Neuronal stem cell (in vitro differentiated cells): ENCODE measurements around the gene KRTAP22-1.
A peak's percentile ranks its signal among the peaks of the same experiment; 100 is the strongest.

Source experiments
- DNase-seq: peaks from one replicate; pipeline ENCODE4 v3.0.0-alpha.2; 2013; ENCODE audit warnings: low spot score
- H2AFZ ChIP-seq: one replicate; pipeline ENCODE4 v1.6.1; 2013; ENCODE audit warnings: mild to moderate bottlenecking, low read length, inconsistent platforms
- H2AK5ac ChIP-seq: 2 replicates; pipeline ENCODE4 v1.6.1; 2013; ENCODE audit warnings: low read depth, mild to moderate bottlenecking, inconsistent platforms, low read length, moderate library complexity, mixed read lengths
- H2BK120ac ChIP-seq: 2 replicates; pipeline ENCODE4 v1.6.1; 2013; ENCODE audit warnings: low read depth, mild to moderate bottlenecking, inconsistent platforms, low read length, moderate library complexity, mixed read lengths
- H2BK12ac ChIP-seq: one replicate; pipeline ENCODE4 v1.6.1; 2013; ENCODE audit warnings: low read length, inconsistent platforms
- H2BK15ac ChIP-seq: 2 replicates; pipeline ENCODE4 v1.6.1; 2013; ENCODE audit warnings: mild to moderate bottlenecking, low read length, inconsistent platforms, mixed read lengths
- H2BK5ac ChIP-seq: one replicate; pipeline ENCODE4 v1.6.1; 2013; ENCODE audit warnings: inconsistent platforms, mild to moderate bottlenecking, low read length, moderate library complexity
- H3K14ac ChIP-seq: one replicate; pipeline ENCODE4 v1.6.1; 2013; ENCODE audit warnings: low read length, inconsistent platforms
- H3K18ac ChIP-seq: 2 replicates; pipeline ENCODE4 v1.6.1; 2013; ENCODE audit warnings: low read length, inconsistent platforms
- H3K23ac ChIP-seq: 2 replicates; pipeline ENCODE4 v1.6.1; 2013; ENCODE audit warnings: low read depth, mild to moderate bottlenecking, mixed read lengths, low read length, inconsistent platforms; ENCODE audit not compliant: poor library complexity
- H3K27ac ChIP-seq: replicated peaks from 3 replicates; pipeline ENCODE4 v1.5.1; 2013; ENCODE audit warnings: low read length, inconsistent platforms
- H3K27me3 ChIP-seq, 3 experiments: 2 replicates each; pipeline ENCODE4 v1.6.1; 2013; ENCODE audit warnings: low read length in 3 of 3, mild to moderate bottlenecking in 2 of 3, inconsistent platforms in 1 of 3, low read depth in 1 of 3, mixed read lengths in 1 of 3, moderate library complexity in 1 of 3; ENCODE audit not compliant: control insufficient read depth in 3 of 3, insufficient read depth in 3 of 3
- H3K36me3 ChIP-seq, 2 donors: replicated peaks in 1 of 2; 2 replicates each; pipeline ENCODE4 v1.6.1; 2013; ENCODE audit warnings: low read length in 2 of 2; ENCODE audit not compliant: control insufficient read depth in 2 of 2, insufficient read depth in 2 of 2
- H3K4ac ChIP-seq: 2 replicates; pipeline ENCODE4 v1.6.1; 2013; ENCODE audit warnings: inconsistent platforms, mild to moderate bottlenecking, low read length, moderate library complexity
- H3K4me1 ChIP-seq, 2 donors: 1 replicate in 1 of 2; 2 replicates in 1 of 2; pipeline ENCODE4 v1.6.1; 2013; ENCODE audit warnings: low read length in 2 of 2, low read depth in 1 of 2; ENCODE audit not compliant: control insufficient read depth in 2 of 2, insufficient read depth in 1 of 2
- H3K4me2 ChIP-seq: one replicate; pipeline ENCODE4 v1.6.1; 2013; ENCODE audit warnings: mild to moderate bottlenecking, low read length, inconsistent platforms; ENCODE audit not compliant: insufficient read depth, poor library complexity, severe bottlenecking
- H3K4me3 ChIP-seq, 2 donors: 2 replicates each; pipeline ENCODE4 v1.5.1; 2013; ENCODE audit warnings: low read length in 2 of 2, mild to moderate bottlenecking in 2 of 2, inconsistent platforms in 1 of 2, moderate library complexity in 1 of 2
- H3K79me1 ChIP-seq: one replicate; pipeline ENCODE4 v1.6.1; 2013; ENCODE audit warnings: low read depth, mild to moderate bottlenecking, inconsistent platforms, low read length, moderate library complexity
- H3K9ac ChIP-seq: one replicate; pipeline ENCODE4 v1.6.1; 2013; ENCODE audit warnings: mild to moderate bottlenecking, low read depth, low read length, inconsistent platforms; ENCODE audit not compliant: poor library complexity
- H3K9me3 ChIP-seq, 2 donors: replicated peaks in 1 of 2; 2 replicates each; pipeline versions ENCODE3 to v1.6.1; 2013; ENCODE audit warnings: low read length in 2 of 2, mild to moderate bottlenecking in 2 of 2, inconsistent platforms in 1 of 2, low read depth in 1 of 2, mixed read lengths in 1 of 2, moderate library complexity in 1 of 2; ENCODE audit not compliant: control insufficient read depth in 2 of 2, insufficient read depth in 1 of 2
- H4K8ac ChIP-seq: one replicate; pipeline ENCODE4 v1.6.1; 2013; ENCODE audit warnings: low read depth, mild to moderate bottlenecking, inconsistent platforms, low read length, moderate library complexity
- H4K91ac ChIP-seq: one replicate; pipeline ENCODE4 v1.6.1; 2013; ENCODE audit warnings: low read length, low read depth, mild to moderate bottlenecking, inconsistent platforms; ENCODE audit not compliant: poor library complexity
- WGBS, 2 donors: extraction: QIAGEN DNeasy Blood & Tissue Kit; methylation state at CpG; one replicate each; pipeline ENCODE4 v1.1.7; 2013; ENCODE audit warnings: missing lambda C conversion rate in 2 of 2, mixed read lengths in 1 of 2; ENCODE audit not compliant: insufficient read length in 2 of 2, insufficient replicate concordance in 1 of 2; ENCODE audit errors: extremely low coverage in 2 of 2; 5-methylcytosine and 5-hydroxymethylcytosine counted together

Gene KRTAP22-1

GRCh38 chr21:30590297-30590696, 10.6 kb upstream of the KRTAP22-1 start, which contains the start of gene KRTAP22-2:
KRTAP22-2 (minus strand) TSS chr21:30590397.
- Histone ChIP-seq H2AFZ (no peak within 1 kb of the TSS), H4K91ac (no peak within 1 kb of the TSS), H3K14ac (no peak within 1 kb of the TSS), H2AK5ac (no peak within 1 kb of the TSS), H3K36me3 (no peaks in the 10 kb centered on the region), H3K4ac (no peak within 1 kb of the TSS), H2BK120ac (no peak within 1 kb of the TSS), H2BK15ac (no peak within 1 kb of the TSS), H3K4me2 (no peak within 1 kb of the TSS), H3K27ac (no peak within 1 kb of the TSS), H2BK12ac (no peak within 1 kb of the TSS), H3K9me3 (no peaks in the 10 kb centered on the region), H3K9ac (no peak within 1 kb of the TSS), H3K4me3 (no peak within 1 kb of the TSS), H3K79me1 (no peaks in the 10 kb centered on the region), H3K18ac (no peak within 1 kb of the TSS), H4K8ac (no peak within 1 kb of the TSS), H3K27me3 (no peaks in the 10 kb centered on the region), H3K4me1 (no peaks in the 10 kb centered on the region), H3K23ac (no peak within 1 kb of the TSS), H2BK5ac (no peak within 1 kb of the TSS)
- no peak for DNase-seq

- no peak within 1 kb of the TSS for H3K4me3 ChIP-seq
- no peak for DNase-seq
- no peak within 1 kb of the TSS for H3K9ac ChIP-seq
- H3K27ac ChIP-seq, result no peak within 1 kb of the TSS
- no peak within 1 kb of the TSS for H4K8ac ChIP-seq
- H2BK5ac ChIP-seq, result no peak within 1 kb of the TSS
- no peaks in the 10 kb centered on the region for H3K4me1 ChIP-seq
- no peaks in the 10 kb centered on the region for H3K79me1 ChIP-seq
- no peak within 1 kb of the TSS for H3K14ac ChIP-seq
- H2AFZ ChIP-seq, result no peak within 1 kb of the TSS
- no peak within 1 kb of the TSS for H4K91ac ChIP-seq
- peak within 1 kb of the TSS; percentile 24 for H3K4ac ChIP-seq
- no CpG with 5 or more reads among the region's 4 CpGs for WGBS, 2 donors
- no peak within 1 kb of the TSS for H3K23ac ChIP-seq
- H2BK15ac ChIP-seq, result peak within 1 kb of the TSS; percentile 33
- no peak within 1 kb of the TSS for H3K4me2 ChIP-seq
- no peaks in the 10 kb centered on the region for H3K36me3 ChIP-seq
- H2AK5ac ChIP-seq, result peak within 1 kb of the TSS; percentile 28
- no peaks in the 10 kb centered on the region for H3K9me3 ChIP-seq
- no peak within 1 kb of the TSS for H2BK120ac ChIP-seq
- H3K27me3 ChIP-seq, result no peaks in the 10 kb centered on the region
- H2BK12ac ChIP-seq, result peak within 1 kb of the TSS; percentile 8
- peak within 1 kb of the TSS; percentile 55 for H3K18ac ChIP-seq
These were observed 8.7 kb upstream of the KRTAP22-1 start, which contains the start of gene KRTAP6-3 for GRCh38 chr21:30592140-30592539. KRTAP6-3 (plus strand) TSS chr21:30592440; CDS start chr21:30592446, 6 bp downstream.

GRCh38 chr21:30598802-30599201, 2.1 kb upstream of the KRTAP22-1 start, which contains the start of gene KRTAP6-2:
KRTAP6-2 (minus strand) TSS chr21:30598902; CDS start chr21:30598874, 28 bp downstream.
- Histone ChIP-seq H3K4me2 (no peak within 1 kb of the TSS), H3K23ac (peak within 1 kb of the TSS; percentile 8), H2BK12ac (peak within 1 kb of the TSS; percentile 33), H2BK120ac (no peak within 1 kb of the TSS), H2AFZ (no peak within 1 kb of the TSS), H3K79me1 (no peaks in the 10 kb centered on the region), H3K36me3 (no peaks in the 10 kb centered on the region), H3K4ac (no peak within 1 kb of the TSS), H3K27ac (no peak within 1 kb of the TSS), H3K9me3 (peaks cover 0 to 2% of the 10 kb centered on the region in 2 donors), H3K14ac (no peak within 1 kb of the TSS), H3K4me3 (no peak within 1 kb of the TSS), H3K9ac (no peak within 1 kb of the TSS), H3K18ac (peak within 1 kb of the TSS; percentile 80), H2AK5ac (peak within 1 kb of the TSS; percentile 64), H2BK15ac (no peak within 1 kb of the TSS), H2BK5ac (no peak within 1 kb of the TSS), H3K4me1 (no peaks in the 10 kb centered on the region), H4K91ac (no peak within 1 kb of the TSS), H3K27me3 (no peaks in the 10 kb centered on the region), H4K8ac (no peak within 1 kb of the TSS)
- WGBS, 2 donors, result no CpG with 5 or more reads among the region's 6 CpGs
- no peak for DNase-seq

GRCh38 chr21:30605968-30606367, 5.1 kb downstream of the KRTAP22-1 start:
- Histone ChIP-seq H3K36me3 (no peaks in the 10 kb centered on the region), H3K4me3 (no peak overlapping the region), H3K14ac (no peak overlapping the region), H2BK15ac (no peak overlapping the region), H3K4me2 (no peak overlapping the region), H3K79me1 (no peaks in the 10 kb centered on the region), H4K8ac (no peak overlapping the region), H2BK12ac (no peak overlapping the region), H3K27me3 (no peaks in the 10 kb centered on the region), H4K91ac (no peak overlapping the region), H2BK5ac (no peak overlapping the region), H3K4ac (no peak overlapping the region), H3K4me1 (no peaks in the 10 kb centered on the region), H3K18ac (no peak overlapping the region), H3K9ac (no peak overlapping the region), H3K23ac (no peak overlapping the region), H2BK120ac (no peak overlapping the region), H3K27ac (no peak overlapping the region), H2AK5ac (no peak overlapping the region), H2AFZ (no peak overlapping the region), H3K9me3 (no peaks in the 10 kb centered on the region)
- DNase-seq, result no peak
- no CpG with 5 or more reads among the region's 2 CpGs for WGBS, 2 donors
